Measurements from ENCODE around the gene SALL4. TPM values are rescaled to one million over a fixed set of nuclear protein-coding genes. Genes with fewer than 3 reads are reported as not detected.
"Not testable (repeated sequence)": the region's sequence is repeated elsewhere in the genome, so short reads cannot be mapped to it uniquely, and the experiment has no call there.

Gene SALL4
- total and polyA plus RNA-seq, 2 donors (not counting 3 experiments of a cell fraction or from before 2014, with no cell fraction given): 1.3 to 1.9 TPM

- dilution Hi-C loops (cut with MboI; ENCODE audit: extremely low pct_ligation_motif_present, low sequenced_read_pairs): no loop called here
- POLR2A ChIA-PET: no interaction called here
These were observed 61.5 kb downstream of the SALL4 start for GRCh38 chr20:51740838-51741237.

GRCh38 chr20:51740308-51740707 is 62.0 kb downstream of the SALL4 start:
- H3K9me3 ChIP-seq (replicated peaks; ENCODE audit: control insufficient read depth, insufficient read depth, low read length); H3K27ac ChIP-seq (ENCODE audit: insufficient read depth, low read depth, low read length); intact Hi-C loops (cut with micrococcal nuclease); H3K4me3 ChIP-seq (replicated peaks in 1 of 3; ENCODE audit: insufficient read depth in 1 of 3, low read depth in 1 of 3, low read length in 3 of 3); H4K20me1 ChIP-seq (replicated peaks; ENCODE audit: control insufficient read depth, extremely low read depth, insufficient read depth, low read length); DNase-seq (ENCODE audit: low read depth, low spot score); H3K27me3 ChIP-seq (ENCODE audit: control insufficient read depth in 2 of 2, insufficient read depth in 2 of 2, low read length in 2 of 2); FAIRE-seq; H3K79me2 ChIP-seq (ENCODE audit: control insufficient read depth, insufficient read depth, low read length); H3K9me1 ChIP-seq (replicated peaks; ENCODE audit: control insufficient read depth, extremely low read depth, insufficient read depth, low read length); dilution Hi-C loops (cut with MboI; ENCODE audit: extremely low pct_ligation_motif_present, low sequenced_read_pairs); H2AFZ ChIP-seq (ENCODE audit: low read depth, low read length); POLR2A ChIA-PET; H3K4me2 ChIP-seq (ENCODE audit: insufficient read depth, low read length); H3K36me3 ChIP-seq (ENCODE audit: control insufficient read depth in 2 of 2, extremely low read depth in 1 of 2, insufficient read depth in 2 of 2, low read length in 2 of 2); BruUV-seq (replicated peaks); H3K9ac ChIP-seq (replicated peaks; ENCODE audit: extremely low read depth, insufficient read depth, low read length): not testable (repeated sequence)
- CTCF ChIA-PET: interaction anchor here (0.9 to 1.2 kb wide), 2 partner anchors 21 to 39 kb away, joined by 3 read pairs; no protein-coding TSS in a partner anchor
- H3K4me1 ChIP-seq (ENCODE audit: control insufficient read depth, extremely low read depth, insufficient read depth, low read length): peaks cover 17% of the 10 kb centered on the region

More at GRCh38 chr20:51740838-51741237, 61.5 kb downstream of the SALL4 start:
- no peaks in the 10 kb centered on the region for H4K20me1 ChIP-seq (replicated peaks; ENCODE audit: control insufficient read depth, extremely low read depth, insufficient read depth, low read length)
- no peak for DNase-seq (ENCODE audit: low read depth, low spot score)
- H3K27ac ChIP-seq (ENCODE audit: insufficient read depth, low read depth, low read length): no peak overlapping the region
- H3K79me2 ChIP-seq (ENCODE audit: control insufficient read depth, insufficient read depth, low read length): peaks cover 7% of the 10 kb centered on the region
- H3K9ac ChIP-seq (replicated peaks; ENCODE audit: extremely low read depth, insufficient read depth, low read length): no peak overlapping the region
- H3K9me1 ChIP-seq (replicated peaks; ENCODE audit: control insufficient read depth, extremely low read depth, insufficient read depth, low read length): no peaks in the 10 kb centered on the region
- H3K4me1 ChIP-seq (ENCODE audit: control insufficient read depth, extremely low read depth, insufficient read depth, low read length): peaks cover 17% of the 10 kb centered on the region
- BruUV-seq (replicated peaks): no TSS peak
- no peak for FAIRE-seq
- no peaks in the 10 kb centered on the region for H3K9me3 ChIP-seq (replicated peaks; ENCODE audit: control insufficient read depth, insufficient read depth, low read length)
- TF ChIP-seq JUN (IDR thresholded peaks at IDR 0.05; ENCODE audit: borderline replicate concordance, insufficient read depth, insufficient read length, low read depth) (no peak), FOS (IDR thresholded peaks at IDR 0.05; ENCODE audit: borderline replicate concordance, insufficient read depth, low read length) (no peak), MAX (IDR thresholded peaks at IDR 0.05; ENCODE audit: insufficient read depth, insufficient read length) (no peak), POLR2AphosphoS5 (IDR thresholded peaks at IDR 0.05; ENCODE audit: insufficient read depth, low read depth, low read length) (no peak), POLR2A (IDR thresholded peaks at IDR 0.05; ENCODE audit: low read depth, low read length) (no peak)
- intact Hi-C loops (cut with micrococcal nuclease): no loop called here
- H3K4me3 ChIP-seq (replicated peaks in 1 of 3; ENCODE audit: insufficient read depth in 1 of 3, low read depth in 1 of 3, low read length in 3 of 3): no peak overlapping the region
- H3K4me2 ChIP-seq (ENCODE audit: insufficient read depth, low read length): no peak overlapping the region
- CTCF ChIA-PET: interaction anchor here (0.6 to 1.2 kb wide), 2 partner anchors 9 to 20 kb away, joined by 3 read pairs; no protein-coding TSS in a partner anchor
- H3K36me3 ChIP-seq (ENCODE audit: control insufficient read depth in 2 of 2, extremely low read depth in 1 of 2, insufficient read depth in 2 of 2, low read length in 2 of 2): no peaks in the 10 kb centered on the region
- no peaks in the 10 kb centered on the region for H3K27me3 ChIP-seq (ENCODE audit: control insufficient read depth in 2 of 2, insufficient read depth in 2 of 2, low read length in 2 of 2)
- H2AFZ ChIP-seq (ENCODE audit: low read depth, low read length): no peak overlapping the region

All from endothelial cell of umbilical vein (primary cell).